Gastroesophageal sphincter (tissue), 4 donors: ENCODE measurements around the gene KLC1. TPM values are rescaled to one million over a fixed set of nuclear protein-coding genes. Genes with fewer than 3 reads are reported as not detected.

Experiments
- ATAC-seq: fragments of 150-250 bp; one replicate; pipeline ENCODE4 v1.9.1; 2016; ENCODE audit warnings: mild to moderate bottlenecking, moderate library complexity
- H3K27ac ChIP-seq, 4 donors: fragments of 200-600 bp; sonication (generic) in 3 of 4; 1 replicate in 3 of 4; 2 replicates in 1 of 4; pipeline ENCODE4 v1.5.1; 2016 to 2019
- H3K27me3 ChIP-seq: fragments of 200-600 bp; sonication (generic); one replicate; pipeline ENCODE4 v1.5.1; 2019
- H3K36me3 ChIP-seq, 2 donors: fragments of 200-600 bp; sonication (generic); one replicate each; pipeline ENCODE4 v1.5.1; 2019; ENCODE audit warnings: control low read depth in 1 of 2
- H3K4me1 ChIP-seq, 3 donors: fragments of 200-600 bp; sonication (generic); 1 replicate in 2 of 3; 2 replicates in 1 of 3; pipeline ENCODE4 v1.5.1; 2016 to 2019; ENCODE audit warnings: control low read depth in 2 of 3
- H3K4me3 ChIP-seq, 2 donors: fragments of 200-600 bp; sonication (generic); one replicate each; pipeline ENCODE4 v1.5.1; 2019; ENCODE audit warnings: mild to moderate bottlenecking in 1 of 2, moderate library complexity in 1 of 2
- H3K9me3 ChIP-seq, 3 donors: fragments of 200-600 bp; sonication (generic); one replicate each; pipeline ENCODE4 v1.5.1; 2017 to 2019; ENCODE audit warnings: control low read depth in 2 of 3
- EP300 ChIP-seq: sonication (generic); formaldehyde crosslinking; IDR thresholded peaks from one replicate; pipeline ENCODE4 v1.6.1; 2017; ENCODE audit warnings: antibody characterized with exemption, mild to moderate bottlenecking
- POLR2A ChIP-seq, 2 donors: fragments of 450-650 bp; IDR thresholded peaks; one replicate each; pipeline ENCODE4 v1.6.1; 2017; ENCODE audit warnings: antibody characterized with exemption in 2 of 2, mild to moderate bottlenecking in 2 of 2, moderate library complexity in 1 of 2
- POLR2AphosphoS5 ChIP-seq: sonication (generic); formaldehyde crosslinking; IDR thresholded peaks from one replicate; pipeline ENCODE4 v1.6.1; 2017; ENCODE audit warnings: antibody characterized with exemption
- WGBS, 2 donors: methylation state at CpG; one replicate each; pipeline ENCODE4 v1.1.5; 2018; ENCODE audit warnings: low coverage in 1 of 2; 5-methylcytosine and 5-hydroxymethylcytosine counted together
- total RNA-seq, 4 donors: library from RNA; depleted of rRNA; stranded (reverse); fragments of >200 nt; gene quantifications; one replicate each; pipeline ENCODE4 v1.1.0, GENCODE V29; 2016
- TF ChIP-seq, protein P1 (sequence below), 4 experiments: fragments of 200-600 bp in 2 of 4; fragments of 450-650 bp in 2 of 4; sonication (generic) in 1 of 4; IDR thresholded peaks; one replicate each; pipeline ENCODE4 v1.5.1; 2017 to 2019; ENCODE audit warnings: antibody characterized with exemption in 4 of 4, mild to moderate bottlenecking in 2 of 4, moderate library complexity in 2 of 4

Gene KLC1
- total RNA-seq, 4 donors from 2014 or later: 275 to 390 (median 339) TPM

- peaks cover 0 to 5% (median 5%) of the 10 kb centered on the region in 3 donors for H3K4me1 ChIP-seq
- H3K4me3 ChIP-seq: no peak overlapping the region
- ATAC-seq: no peak
- no peaks in the 10 kb centered on the region for H3K9me3 ChIP-seq
- no peaks in the 10 kb centered on the region for H3K36me3 ChIP-seq
- no peak for TF ChIP-seq EP300
- no peak for TF ChIP-seq POLR2AphosphoS5
- TF ChIP-seq, protein P1, sequence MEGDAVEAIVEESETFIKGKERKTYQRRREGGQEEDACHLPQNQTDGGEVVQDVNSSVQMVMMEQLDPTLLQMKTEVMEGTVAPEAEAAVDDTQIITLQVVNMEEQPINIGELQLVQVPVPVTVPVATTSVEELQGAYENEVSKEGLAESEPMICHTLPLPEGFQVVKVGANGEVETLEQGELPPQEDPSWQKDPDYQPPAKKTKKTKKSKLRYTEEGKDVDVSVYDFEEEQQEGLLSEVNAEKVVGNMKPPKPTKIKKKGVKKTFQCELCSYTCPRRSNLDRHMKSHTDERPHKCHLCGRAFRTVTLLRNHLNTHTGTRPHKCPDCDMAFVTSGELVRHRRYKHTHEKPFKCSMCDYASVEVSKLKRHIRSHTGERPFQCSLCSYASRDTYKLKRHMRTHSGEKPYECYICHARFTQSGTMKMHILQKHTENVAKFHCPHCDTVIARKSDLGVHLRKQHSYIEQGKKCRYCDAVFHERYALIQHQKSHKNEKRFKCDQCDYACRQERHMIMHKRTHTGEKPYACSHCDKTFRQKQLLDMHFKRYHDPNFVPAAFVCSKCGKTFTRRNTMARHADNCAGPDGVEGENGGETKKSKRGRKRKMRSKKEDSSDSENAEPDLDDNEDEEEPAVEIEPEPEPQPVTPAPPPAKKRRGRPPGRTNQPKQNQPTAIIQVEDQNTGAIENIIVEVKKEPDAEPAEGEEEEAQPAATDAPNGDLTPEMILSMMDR (IDR thresholded peaks at IDR 0.05): no peak
- TF ChIP-seq POLR2A (IDR thresholded peaks at IDR 0.05): no peak
- 59% methylated on average over 5 of the region's 5 CpGs; no CpG with 5 or more reads in 1 of the 2 donors for WGBS, 2 donors
- no peak overlapping the region for H3K27ac ChIP-seq
- no peaks in the 10 kb centered on the region for H3K27me3 ChIP-seq
Observed at GRCh38 chr14:103619057-103619456, 10.0 kb upstream of the KLC1 start.

DNA sequence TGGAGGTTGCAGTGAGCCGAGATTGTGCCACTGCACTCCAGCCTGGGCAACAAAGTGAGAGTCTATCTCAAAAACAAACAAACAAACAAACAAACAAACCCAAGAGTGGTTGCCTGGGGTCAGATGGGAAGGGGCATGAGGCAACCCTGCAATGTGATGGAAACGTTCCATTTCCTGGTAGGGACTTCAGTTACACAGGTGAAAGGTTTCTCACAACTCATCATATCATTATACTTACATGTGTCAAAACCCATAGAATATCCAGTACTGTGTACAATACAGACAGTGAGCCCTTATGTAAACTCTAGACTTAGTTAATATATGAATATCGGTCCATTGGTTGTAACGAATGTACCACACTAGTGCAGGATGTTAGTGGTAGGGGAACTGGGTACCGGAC is 7.2 kb upstream of the KLC1 start:
- no peak overlapping the region for H3K27ac ChIP-seq
- WGBS, 2 donors: 50 to 86% methylated on average over 1 to 4 of the region's 5 CpGs

DNA sequence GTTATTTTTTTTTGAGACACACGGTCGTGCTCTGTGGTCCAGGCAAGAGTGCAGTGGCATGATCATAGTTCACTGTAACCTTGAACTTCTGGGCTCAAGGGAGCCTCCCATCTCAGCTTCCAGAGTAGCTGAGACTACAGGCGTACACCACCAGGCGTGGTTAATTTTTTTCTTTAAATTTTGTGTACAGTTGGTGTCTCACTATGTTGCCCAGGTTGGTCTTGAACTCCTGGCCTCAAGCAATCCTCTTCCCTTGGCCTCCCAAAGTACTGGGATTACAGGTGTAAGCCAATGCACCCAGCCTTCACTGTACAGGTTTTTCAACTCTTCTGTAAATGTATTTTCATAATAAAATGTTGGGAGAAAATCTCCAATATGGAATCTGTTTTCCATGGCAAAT is 5.7 kb upstream of the KLC1 start:
- ATAC-seq: no peak
- no peaks in the 10 kb centered on the region for H3K36me3 ChIP-seq
- H3K4me3 ChIP-seq: no peak overlapping the region
- no peak overlapping the region for H3K27ac ChIP-seq
- H3K9me3 ChIP-seq: no peaks in the 10 kb centered on the region
- WGBS, 2 donors: 94% methylated on average over 2 of the region's 4 CpGs; no CpG with 5 or more reads in 1 of the 2 donors
- TF ChIP-seq EP300 (no peak), POLR2A (IDR thresholded peaks at IDR 0.05) (no peak), POLR2AphosphoS5 (no peak)
- TF ChIP-seq, protein P1 (IDR thresholded peaks at IDR 0.05): no peak
- peaks cover 0 to 34% (median 20%) of the 10 kb centered on the region in 3 donors for H3K4me1 ChIP-seq
- H3K27me3 ChIP-seq: no peaks in the 10 kb centered on the region

More for the DNA sequence above, 7.2 kb upstream of the KLC1 start:
- Histone ChIP-seq H3K4me1 (peaks cover 0 to 22% (median 12%) of the 10 kb centered on the region in 3 donors), H3K36me3 (no peaks in the 10 kb centered on the region), H3K27me3 (no peaks in the 10 kb centered on the region), H3K4me3 (no peak overlapping the region), H3K9me3 (no peaks in the 10 kb centered on the region)
- ATAC-seq: no peak
- no peak for TF ChIP-seq EP300
- TF ChIP-seq POLR2AphosphoS5: no peak
- no peak for TF ChIP-seq POLR2A (IDR thresholded peaks at IDR 0.05)
- TF ChIP-seq, protein P1 (IDR thresholded peaks at IDR 0.05): no peak

- no peaks in the 10 kb centered on the region for H3K27me3 ChIP-seq
- no peaks in the 10 kb centered on the region for H3K9me3 ChIP-seq
- no peak overlapping the region for H3K4me3 ChIP-seq
- peak overlapping the region in 3 of 4 donors; percentile 34 to 100 (median 62) for H3K27ac ChIP-seq
- H3K4me1 ChIP-seq: peaks cover 0 to 38% (median 22%) of the 10 kb centered on the region in 3 donors
- no peak for ATAC-seq
- WGBS, 2 donors: 60 to 80% methylated on average over 1 of the region's 16 CpGs
- no peak for TF ChIP-seq EP300
- TF ChIP-seq, protein P1 (IDR thresholded peaks at IDR 0.05): no peak
- no peak for TF ChIP-seq POLR2A (IDR thresholded peaks at IDR 0.05)
- H3K36me3 ChIP-seq: no peaks in the 10 kb centered on the region
Observed at GRCh38 chr14:103623883-103624482, 5.0 kb upstream of the KLC1 start.

DNA sequence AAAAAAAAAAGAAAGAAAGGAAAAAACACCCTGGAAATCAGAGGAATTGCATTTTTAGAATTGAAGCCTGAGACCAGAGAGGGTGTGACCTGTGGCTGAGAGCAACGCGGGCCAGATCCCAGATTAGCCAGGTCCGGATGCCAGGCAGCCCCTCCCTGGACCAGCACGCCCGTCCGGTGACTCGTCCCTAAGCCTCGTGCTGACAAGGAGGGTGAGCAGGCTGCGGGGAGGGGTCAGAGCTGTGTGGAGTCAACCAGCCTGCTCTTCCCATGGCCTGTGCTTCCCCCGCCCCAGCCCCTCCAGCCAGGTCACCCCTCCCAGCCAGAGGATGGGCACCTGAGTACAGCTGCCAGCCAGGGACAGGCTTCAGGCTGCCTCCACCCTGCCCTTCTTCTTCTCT is 4.2 kb upstream of the KLC1 start:
- TF ChIP-seq POLR2AphosphoS5 (peak; percentile 44), EP300 (no peak)
- Histone ChIP-seq H3K4me1 (peaks cover 0 to 38% (median 22%) of the 10 kb centered on the region in 3 donors), H3K4me3 (no peak overlapping the region), H3K9me3 (no peaks in the 10 kb centered on the region), H3K27ac (peak overlapping the region in 3 of 4 donors; percentile 34 to 100 (median 62)), H3K36me3 (no peaks in the 10 kb centered on the region), H3K27me3 (no peaks in the 10 kb centered on the region)
- 0 to 17% methylated on average over 8 to 9 of the region's 10 CpGs for WGBS, 2 donors
- ATAC-seq: peak; percentile 72
